ENCODE measurements around the gene CBL.
A peak's percentile ranks its signal among the peaks of the same experiment; 100 is the strongest.

Gene CBL

GRCh38 chr11:119346605-119347004 is 140.5 kb downstream of the CBL start, which contains the start of gene MFRP:
MFRP (minus strand) TSS chr11:119346705; CDS start chr11:119346513, 192 bp downstream.
- ATAC-seq (replicated peaks): no peak
- Mint-ChIP-seq H3K27ac (no peak within 1 kb of the TSS), H3K4me3 (no peak within 1 kb of the TSS), H3K4me1 (peaks cover 0 to 3% of the 10 kb centered on the region in 2 donors), H3K36me3 (no peaks in the 10 kb centered on the region), H3K27me3 (peaks cover 63 to 83% of the 10 kb centered on the region in 2 donors), H3K9me3 (no peaks in the 10 kb centered on the region)
- no peak for DNase-seq

- Mint-ChIP-seq H3K9me3 (no peaks in the 10 kb centered on the region), H3K4me3 (no peak overlapping the region), H3K27ac (no peak overlapping the region), H3K36me3 (no peaks in the 10 kb centered on the region), H3K4me1 (no peaks in the 10 kb centered on the region), H3K27me3 (peaks cover 64 to 84% of the 10 kb centered on the region in 2 donors)
- DNase-seq (no peak), ATAC-seq (replicated peaks) (no peak)
Measured at GRCh38 chr11:119347242-119347641, 141.1 kb downstream of the CBL start.

GRCh38 chr11:119347940-119348605 is 141.9 kb downstream of the CBL start:
- Mint-ChIP-seq H3K4me3 (no peak overlapping the region), H3K27ac (no peak overlapping the region), H3K4me1 (no peaks in the 10 kb centered on the region), H3K36me3 (no peaks in the 10 kb centered on the region), H3K27me3 (peaks cover 63 to 83% of the 10 kb centered on the region in 2 donors), H3K9me3 (no peaks in the 10 kb centered on the region)
- no peak for DNase-seq
- no peak for ATAC-seq (replicated peaks)

- no peak for DNase-seq
- no peaks in the 10 kb centered on the region for H3K9me3 Mint-ChIP-seq
- ATAC-seq (replicated peaks): no peak
- H3K4me3 Mint-ChIP-seq: no peak overlapping the region
- no peak overlapping the region for H3K27ac Mint-ChIP-seq
- H3K36me3 Mint-ChIP-seq: no peaks in the 10 kb centered on the region
- H3K27me3 Mint-ChIP-seq: peaks cover 48 to 82% of the 10 kb centered on the region in 2 donors
- no peaks in the 10 kb centered on the region for H3K4me1 Mint-ChIP-seq
Measured at GRCh38 chr11:119350302-119350701, 144.2 kb downstream of the CBL start.

GRCh38 chr11:119351232-119351631 is 145.1 kb downstream of the CBL start:
- Mint-ChIP-seq H3K4me3 (no peak overlapping the region), H3K9me3 (no peaks in the 10 kb centered on the region), H3K27me3 (peaks cover 47 to 82% of the 10 kb centered on the region in 2 donors), H3K27ac (peak overlapping the region; percentile 38), H3K36me3 (no peaks in the 10 kb centered on the region), H3K4me1 (peaks cover 1 to 3% of the 10 kb centered on the region in 2 donors)
- no peak for ATAC-seq (replicated peaks)
- DNase-seq: no peak

- DNase-seq: no peak
Measured at GRCh38 chr11:119352857-119353260, 146.7 kb downstream of the CBL start.

GRCh38 chr11:119355091-119355843 is 149.1 kb downstream of the CBL start:
- no peaks in the 10 kb centered on the region for H3K36me3 Mint-ChIP-seq

More at GRCh38 chr11:119352857-119353260, 146.7 kb downstream of the CBL start:
- Mint-ChIP-seq H3K27ac (no peak overlapping the region), H3K27me3 (peaks cover 47 to 81% of the 10 kb centered on the region in 2 donors), H3K9me3 (no peaks in the 10 kb centered on the region), H3K4me1 (peaks cover 11 to 17% of the 10 kb centered on the region in 2 donors), H3K4me3 (no peak overlapping the region), H3K36me3 (no peaks in the 10 kb centered on the region)
- no peak for ATAC-seq (replicated peaks)

GRCh38 chr11:119356349-119357031 is 150.4 kb downstream of the CBL start:
- ATAC-seq (replicated peaks): peak; percentile 77 to 83
- Mint-ChIP-seq H3K4me3 (peak overlapping the region; percentile 85 to 88), H3K27ac (peak overlapping the region; percentile 65), H3K9me3 (no peaks in the 10 kb centered on the region), H3K4me1 (peaks cover 20 to 38% of the 10 kb centered on the region in 2 donors), H3K27me3 (peaks cover 39 to 57% of the 10 kb centered on the region in 2 donors), H3K36me3 (no peaks in the 10 kb centered on the region)
- DNase-seq: peak; percentile 44

More at GRCh38 chr11:119355091-119355843, 149.1 kb downstream of the CBL start:
- Mint-ChIP-seq H3K27me3 (peaks cover 47 to 69% of the 10 kb centered on the region in 2 donors), H3K27ac (no peak overlapping the region), H3K9me3 (no peaks in the 10 kb centered on the region), H3K4me1 (peaks cover 18 to 38% of the 10 kb centered on the region in 2 donors), H3K4me3 (peak overlapping the region; percentile 14 to 21)
- ATAC-seq (replicated peaks): no peak
- DNase-seq: no peak

- Mint-ChIP-seq H3K36me3 (no peaks in the 10 kb centered on the region), H3K4me3 (peak overlapping the region; percentile 69 to 85), H3K4me1 (peaks cover 22 to 38% of the 10 kb centered on the region in 2 donors), H3K27ac (no peak overlapping the region), H3K9me3 (no peaks in the 10 kb centered on the region), H3K27me3 (peaks cover 36 to 53% of the 10 kb centered on the region in 2 donors)
- ATAC-seq (replicated peaks): no peak
- DNase-seq: no peak
Measured at GRCh38 chr11:119357074-119357473, 150.9 kb downstream of the CBL start.

All from stimulated activated naive B cell treated with anti-CD40 and anti-IgM and Interleukin-4, amounts not matched to agents 10 μg/mL and 1 μg/mL and 100 μg/mL, for 72 hours (primary cell).